HG03175 (cell line): ENCODE results near the gene AP1G1.
"Not testable (repeated sequence)": the region's sequence is repeated elsewhere in the genome, so short reads cannot be mapped to it uniquely, and the experiment has no call there.

Source experiments
- ATAC-seq: cut with Tn5 transposase; IDR thresholded peaks from one replicate; pipeline ENCODE4 v1.9.1; 2021; ENCODE audit warnings: mild to moderate bottlenecking, moderate library complexity; ENCODE audit not compliant: unreplicated experiment

Gene AP1G1

GRCh38 chr16:71811261-71811803 lies 2.7 kb upstream of the AP1G1 start:
- ATAC-seq = no peak

- ATAC-seq = not testable (repeated sequence)
These were observed 1.5 kb upstream of the AP1G1 start for GRCh38 chr16:71810155-71810530.

GRCh38 chr16:71807905-71808592 lies 585 bp downstream of the AP1G1 start:
- ATAC-seq = peak; percentile 27

GRCh38 chr16:71803305-71803690 lies 5.3 kb downstream of the AP1G1 start:
- ATAC-seq = no peak

- ATAC-seq = no peak
These were observed 12.0 kb downstream of the AP1G1 start for GRCh38 chr16:71796501-71797097.

- no peak for ATAC-seq
These were observed 13.7 kb downstream of the AP1G1 start for GRCh38 chr16:71794943-71795342.

- no peak for ATAC-seq
These were observed 14.6 kb downstream of the AP1G1 start for GRCh38 chr16:71794018-71794417.

- ATAC-seq = no peak
These were observed 16.5 kb downstream of the AP1G1 start for GRCh38 chr16:71792176-71792575.

- not testable (repeated sequence) for ATAC-seq
These were observed 18.3 kb downstream of the AP1G1 start for GRCh38 chr16:71790329-71790728.

GRCh38 chr16:71789136-71789535 lies 19.5 kb downstream of the AP1G1 start:
- no peak for ATAC-seq

GRCh38 chr16:71788578-71788977 lies 20.1 kb downstream of the AP1G1 start:
- no peak for ATAC-seq

- ATAC-seq = not testable (repeated sequence)
These were observed 23.5 kb downstream of the AP1G1 start for GRCh38 chr16:71785143-71785542.

- no peak for ATAC-seq
These were observed 24.5 kb downstream of the AP1G1 start for GRCh38 chr16:71784093-71784492.

- no peak for ATAC-seq
These were observed 26.9 kb downstream of the AP1G1 start for GRCh38 chr16:71781741-71782140.

- no peak for ATAC-seq
These were observed 28.0 kb downstream of the AP1G1 start for GRCh38 chr16:71780521-71781089.

- ATAC-seq = no peak
These were observed 29.9 kb downstream of the AP1G1 start for GRCh38 chr16:71778780-71779179.

GRCh38 chr16:71777329-71777728 lies 31.3 kb downstream of the AP1G1 start:
- no peak for ATAC-seq

GRCh38 chr16:71775949-71776348 lies 32.7 kb downstream of the AP1G1 start:
- no peak for ATAC-seq

GRCh38 chr16:71771571-71771970 lies 37.1 kb downstream of the AP1G1 start:
- ATAC-seq = no peak

GRCh38 chr16:71769222-71769621 lies 39.4 kb downstream of the AP1G1 start:
- no peak for ATAC-seq

GRCh38 chr16:71767060-71767900 lies 41.4 kb downstream of the AP1G1 start:
- ATAC-seq = no peak
